ENCODE data around the gene RUFY4.
"Not testable (repeated sequence)": the region's sequence is repeated elsewhere in the genome, so short reads cannot be mapped to it uniquely, and the experiment has no call there.

RUFY4 gene

GRCh38 chr2:218089259-218089658, 20.2 kb downstream of the RUFY4 start:
- no peak for DNase-seq

- DNase-seq, result no peak
Observed at GRCh38 chr2:218091746-218092145, 22.7 kb downstream of the RUFY4 start.

- no peak for DNase-seq
Observed at GRCh38 chr2:218093879-218094278, 24.8 kb downstream of the RUFY4 start.

GRCh38 chr2:218095853-218096252, 26.8 kb downstream of the RUFY4 start:
- DNase-seq, result no peak

- no peak for DNase-seq
Observed at GRCh38 chr2:218097975-218098374, 28.9 kb downstream of the RUFY4 start.

GRCh38 chr2:218108834-218109233, 39.8 kb downstream of the RUFY4 start:
- DNase-seq, result not testable (repeated sequence)

GRCh38 chr2:218121789-218122188, 52.7 kb downstream of the RUFY4 start:
- not testable (repeated sequence) for DNase-seq

- not testable (repeated sequence) for DNase-seq
Observed at GRCh38 chr2:218122286-218122685, 53.2 kb downstream of the RUFY4 start.

- no peak for DNase-seq
Observed at GRCh38 chr2:218123986-218124385, 54.9 kb downstream of the RUFY4 start.

GRCh38 chr2:218125095-218125494, 56.0 kb downstream of the RUFY4 start:
- no peak for DNase-seq

- no peak for DNase-seq
Observed at GRCh38 chr2:218125626-218126080, 56.6 kb downstream of the RUFY4 start, which contains the start of gene CXCR2. TSS of gene CXCR2 (plus strand) at chr2:218126028. CDS start at chr2:218134802, 8,774 bp downstream.

GRCh38 chr2:218127929-218128455, 58.9 kb downstream of the RUFY4 start:
- no peak for DNase-seq

- DNase-seq, result no peak
Observed at GRCh38 chr2:218128781-218129457, 59.9 kb downstream of the RUFY4 start.

- no peak for DNase-seq
Observed at GRCh38 chr2:218129458-218130135, 60.5 kb downstream of the RUFY4 start.

GRCh38 chr2:218130377-218130776, 61.3 kb downstream of the RUFY4 start:
- DNase-seq, result no peak

GRCh38 chr2:218130822-218131221, 61.8 kb downstream of the RUFY4 start:
- no peak for DNase-seq

- DNase-seq, result no peak
Observed at GRCh38 chr2:218137514-218137913, 68.5 kb downstream of the RUFY4 start.

GRCh38 chr2:218138047-218138446, 69.0 kb downstream of the RUFY4 start:
- DNase-seq, result no peak
